C4-2B (cell line): ENCODE measurements around the gene DNER.

Experiments used
- ZFX ChIP-seq: fragments of 450-650 bp; IDR thresholded peaks from 2 replicates; pipeline ENCODE4 v1.6.1; 2017
- TF ChIP-seq, protein P1 (sequence below): fragments of 450-650 bp; conservative IDR thresholded peaks from 2 replicates; pipeline ENCODE4 v1.5.1; 2017; ENCODE audit warnings: mild to moderate bottlenecking

DNA sequence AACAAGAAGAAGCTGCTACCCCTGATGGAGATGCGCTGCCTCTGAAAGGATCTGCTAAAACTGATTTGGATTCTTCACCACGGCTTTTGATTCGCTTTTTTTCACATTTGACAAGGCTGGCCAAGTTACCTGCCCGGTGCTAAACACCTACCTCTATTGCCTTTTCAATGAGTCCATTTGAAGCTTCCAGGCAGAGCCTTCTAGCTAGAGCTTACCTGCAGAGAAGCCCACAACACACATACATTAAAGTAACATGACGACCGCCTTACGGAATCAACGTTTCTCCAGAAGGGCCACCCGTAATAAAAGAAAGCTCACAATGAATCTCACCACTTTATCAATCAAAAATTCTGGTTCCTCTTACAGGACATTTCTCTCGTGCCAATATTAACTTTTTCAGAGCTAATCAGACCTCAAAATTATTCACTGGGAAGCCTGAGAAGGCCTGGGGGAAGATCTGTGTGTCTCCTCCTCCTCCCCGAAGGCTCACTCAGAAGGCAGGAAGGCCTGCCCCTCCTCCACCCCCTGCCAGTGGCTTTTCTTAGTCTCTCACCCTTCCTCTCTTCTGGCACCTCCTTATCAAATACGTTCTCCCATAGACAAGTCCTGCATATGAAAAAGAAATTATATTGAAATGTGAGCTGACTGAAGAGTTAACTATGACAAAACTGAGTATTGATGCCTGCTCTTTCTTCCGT is 171.0 kb downstream of the DNER start:
- TF ChIP-seq, protein P1, sequence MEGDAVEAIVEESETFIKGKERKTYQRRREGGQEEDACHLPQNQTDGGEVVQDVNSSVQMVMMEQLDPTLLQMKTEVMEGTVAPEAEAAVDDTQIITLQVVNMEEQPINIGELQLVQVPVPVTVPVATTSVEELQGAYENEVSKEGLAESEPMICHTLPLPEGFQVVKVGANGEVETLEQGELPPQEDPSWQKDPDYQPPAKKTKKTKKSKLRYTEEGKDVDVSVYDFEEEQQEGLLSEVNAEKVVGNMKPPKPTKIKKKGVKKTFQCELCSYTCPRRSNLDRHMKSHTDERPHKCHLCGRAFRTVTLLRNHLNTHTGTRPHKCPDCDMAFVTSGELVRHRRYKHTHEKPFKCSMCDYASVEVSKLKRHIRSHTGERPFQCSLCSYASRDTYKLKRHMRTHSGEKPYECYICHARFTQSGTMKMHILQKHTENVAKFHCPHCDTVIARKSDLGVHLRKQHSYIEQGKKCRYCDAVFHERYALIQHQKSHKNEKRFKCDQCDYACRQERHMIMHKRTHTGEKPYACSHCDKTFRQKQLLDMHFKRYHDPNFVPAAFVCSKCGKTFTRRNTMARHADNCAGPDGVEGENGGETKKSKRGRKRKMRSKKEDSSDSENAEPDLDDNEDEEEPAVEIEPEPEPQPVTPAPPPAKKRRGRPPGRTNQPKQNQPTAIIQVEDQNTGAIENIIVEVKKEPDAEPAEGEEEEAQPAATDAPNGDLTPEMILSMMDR: no peak
- no peak for TF ChIP-seq ZFX
